ENCODE measurements around the gene RBP3.

Gene RBP3

GRCh38 chr10:47379901-47380300 lies 31.7 kb downstream of the RBP3 start:
- TF ChIP-seq, protein P1, sequence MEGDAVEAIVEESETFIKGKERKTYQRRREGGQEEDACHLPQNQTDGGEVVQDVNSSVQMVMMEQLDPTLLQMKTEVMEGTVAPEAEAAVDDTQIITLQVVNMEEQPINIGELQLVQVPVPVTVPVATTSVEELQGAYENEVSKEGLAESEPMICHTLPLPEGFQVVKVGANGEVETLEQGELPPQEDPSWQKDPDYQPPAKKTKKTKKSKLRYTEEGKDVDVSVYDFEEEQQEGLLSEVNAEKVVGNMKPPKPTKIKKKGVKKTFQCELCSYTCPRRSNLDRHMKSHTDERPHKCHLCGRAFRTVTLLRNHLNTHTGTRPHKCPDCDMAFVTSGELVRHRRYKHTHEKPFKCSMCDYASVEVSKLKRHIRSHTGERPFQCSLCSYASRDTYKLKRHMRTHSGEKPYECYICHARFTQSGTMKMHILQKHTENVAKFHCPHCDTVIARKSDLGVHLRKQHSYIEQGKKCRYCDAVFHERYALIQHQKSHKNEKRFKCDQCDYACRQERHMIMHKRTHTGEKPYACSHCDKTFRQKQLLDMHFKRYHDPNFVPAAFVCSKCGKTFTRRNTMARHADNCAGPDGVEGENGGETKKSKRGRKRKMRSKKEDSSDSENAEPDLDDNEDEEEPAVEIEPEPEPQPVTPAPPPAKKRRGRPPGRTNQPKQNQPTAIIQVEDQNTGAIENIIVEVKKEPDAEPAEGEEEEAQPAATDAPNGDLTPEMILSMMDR (IDR thresholded peaks at IDR 0.05), result no peak

DNA sequence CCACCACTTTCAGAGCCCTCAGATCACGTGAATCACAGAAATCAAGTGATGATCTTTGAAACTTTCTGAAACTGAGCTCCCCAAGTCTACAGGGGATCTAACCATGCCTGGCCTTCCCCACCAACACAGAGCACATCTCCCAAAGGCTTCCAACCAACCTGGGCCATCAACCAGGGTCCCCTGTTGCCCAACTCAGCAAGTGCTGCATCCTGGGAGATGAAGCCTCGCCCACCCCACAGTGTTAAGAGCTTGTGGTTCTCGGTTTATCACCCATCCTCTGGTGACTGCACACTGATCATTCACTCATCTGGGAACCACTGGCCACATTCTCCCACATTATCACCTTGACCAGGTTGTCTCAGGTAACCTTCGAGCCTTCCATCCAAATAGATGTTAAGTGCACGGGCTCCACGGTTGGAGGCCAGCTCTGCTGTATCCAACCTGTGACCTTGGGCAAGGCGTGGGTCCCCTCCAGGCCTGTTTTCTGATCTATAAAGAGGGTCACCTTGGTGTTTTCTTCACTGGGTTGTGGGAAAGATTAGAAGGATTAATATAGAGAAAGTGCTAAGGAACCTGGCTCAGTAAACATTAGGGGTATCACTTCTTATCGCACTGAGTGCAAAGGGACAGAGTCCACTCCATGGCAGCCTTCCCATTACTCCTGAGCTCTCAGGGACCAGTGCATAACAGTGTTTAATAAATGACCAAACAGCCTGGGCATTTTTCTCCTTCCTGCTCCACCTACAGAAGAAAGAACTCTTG lies 32.4 kb downstream of the RBP3 start:
- TF ChIP-seq, protein P1 (IDR thresholded peaks at IDR 0.05), result no peak

- TF ChIP-seq, protein P1 (IDR thresholded peaks at IDR 0.05), result no peak
Observed at GRCh38 chr10:47381103-47381395, 32.9 kb downstream of the RBP3 start.

DNA sequence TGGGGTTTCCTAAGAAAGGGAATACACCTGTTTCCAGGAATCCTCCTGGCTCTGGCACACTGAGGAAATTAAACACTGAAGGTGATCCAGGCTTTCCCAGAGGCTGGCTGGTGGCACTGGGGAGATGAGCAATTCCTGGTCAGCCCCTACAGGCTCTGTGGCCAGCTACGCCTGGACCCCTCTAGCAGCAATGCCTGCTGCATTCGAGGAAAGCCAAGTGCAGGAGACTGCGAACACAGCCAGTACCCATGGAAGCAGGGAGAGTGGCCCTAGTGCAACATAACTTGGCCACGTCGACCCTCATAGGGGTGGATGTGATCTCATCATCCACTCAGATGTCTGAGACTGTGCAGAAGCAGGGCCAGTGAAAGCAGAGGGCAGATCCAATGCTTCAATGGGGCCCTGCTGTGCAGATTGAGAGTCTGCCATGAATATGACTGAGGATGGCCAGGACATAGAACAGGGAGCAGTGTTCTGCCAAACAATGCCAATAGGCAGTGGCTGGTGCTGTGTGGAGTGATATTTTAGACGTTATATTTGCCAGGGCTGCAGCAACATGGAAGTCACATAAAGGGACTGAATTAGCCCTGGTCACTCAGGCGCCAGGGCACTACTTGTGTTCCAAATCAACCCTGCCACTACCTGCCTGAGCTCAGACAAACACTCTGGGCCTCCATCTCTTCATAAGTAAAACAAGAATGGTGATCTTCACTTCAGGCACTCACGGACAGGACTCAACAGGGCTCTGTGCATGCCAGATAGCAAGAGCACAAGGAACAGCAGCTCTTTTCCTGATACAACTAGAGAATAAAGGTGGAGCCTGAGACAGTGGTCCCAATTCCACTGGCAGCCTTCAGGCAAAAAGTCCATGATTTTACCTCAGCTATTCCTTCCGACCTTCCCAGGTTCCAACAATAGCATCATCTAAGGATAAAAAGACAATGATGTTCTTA lies 33.5 kb downstream of the RBP3 start:
- TF ChIP-seq, protein P1 (IDR thresholded peaks at IDR 0.05), result no peak

DNA sequence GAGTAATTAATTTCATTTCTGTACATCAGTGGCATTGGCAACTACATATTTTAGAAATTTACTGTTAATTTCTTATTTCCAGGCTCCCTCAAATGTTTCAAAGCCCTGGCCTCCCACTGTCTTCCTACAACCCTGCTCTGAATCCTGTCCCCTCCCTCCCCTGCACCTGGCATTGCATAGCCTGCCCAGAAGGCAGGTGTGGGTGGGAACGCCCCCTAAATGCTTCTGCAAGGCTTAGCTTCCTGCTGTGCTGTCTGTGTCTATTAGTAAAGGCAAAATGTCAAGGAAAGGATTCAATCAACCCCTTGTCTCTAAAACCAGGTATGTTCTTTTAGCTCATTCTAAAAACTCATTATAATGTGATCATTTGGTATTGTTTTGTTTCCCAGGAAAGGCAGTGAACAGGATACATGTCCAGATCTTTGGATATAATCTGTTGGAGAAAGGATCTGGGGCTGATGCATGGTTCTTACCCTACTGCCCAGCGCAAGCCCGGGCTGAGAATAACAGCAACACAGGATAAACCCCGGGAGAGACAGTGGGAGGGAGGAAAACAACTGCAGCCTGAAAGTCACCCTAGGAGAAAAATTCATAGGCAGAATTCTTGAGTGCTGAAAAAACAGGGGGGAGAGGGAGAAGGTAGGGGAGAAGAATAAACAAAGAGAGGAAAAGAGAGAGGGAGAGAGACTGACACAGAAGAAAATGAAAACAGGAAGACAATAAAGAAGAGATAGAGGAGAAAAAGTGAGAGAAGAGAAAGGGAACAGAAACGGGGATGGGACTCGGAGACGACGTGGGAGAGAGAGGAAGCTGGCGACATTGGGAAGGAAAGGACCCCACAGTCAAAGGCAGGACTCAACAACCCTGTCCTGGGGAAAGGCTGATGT lies 35.3 kb downstream of the RBP3 start:
- TF ChIP-seq, protein P1 (IDR thresholded peaks at IDR 0.05), result no peak

GRCh38 chr10:47384148-47384921 lies 36.2 kb downstream of the RBP3 start, which contains the start of gene ZNF488:
Gene ZNF488 (minus strand): TSS chr10:47384293. CDS start chr10:47368829, 15,464 bp downstream.
- TF ChIP-seq, protein P1 (IDR thresholded peaks at IDR 0.05), result no peak

Measured in LNCAP (cell line).